Endothelial cell of umbilical vein (primary cell): ENCODE measurements around the gene BACE1-AS. TPM values are rescaled to one million over a fixed set of nuclear protein-coding genes. Genes with fewer than 3 reads are reported as not detected.

Source experiments
- BruUV-seq: library from RNA; stranded (reverse); fragments of 400-500 nt; replicated peaks from 2 replicates; lab custom pipeline; 2021; lab: Mats Ljungman, UMichigan
- CTCF ChIA-PET: fragments of 300-600, 350-600 bp; sonication (Branson Sonifier 250); formaldehyde crosslinking; loops from one replicate; lab custom pipeline; 2021; ENCODE audit warnings: antibody characterized with exemption, inconsistent platforms; lab: Charles Lee
- POLR2A ChIA-PET: fragments of 300-600, 350-600 bp; sonication (Branson Sonifier 250); formaldehyde crosslinking; loops from one replicate; lab custom pipeline; 2021; ENCODE audit warnings: antibody characterized with exemption, inconsistent platforms; lab: Charles Lee
- DNase-seq: peaks from one replicate; pipeline ENCODE4 v3.0.0-alpha.2; 2011; ENCODE audit warnings: low read depth, low spot score
- FAIRE-seq: peaks from 2 replicates; lab custom pipeline; 2011; peaks lifted over from hg19 to GRCh38; lab: Jason Lieb, UNC
- H2AFZ ChIP-seq: 2 replicates; pipeline ENCODE4 v1.6.0; 2012; ENCODE audit warnings: low read depth, low read length, control low read depth, inconsistent platforms
- H3K27ac ChIP-seq: 2 replicates; pipeline ENCODE4 v1.5.1; 2011; ENCODE audit warnings: low read depth, mild to moderate bottlenecking, control low read depth, low read length, moderate library complexity; ENCODE audit not compliant: insufficient read depth
- H3K27me3 ChIP-seq, 2 experiments: 2 replicates each; pipeline versions ENCODE4 v1.6.0 to v1.6.1; 2011; ENCODE audit warnings: low read length in 2 of 2, mixed read lengths in 1 of 2; ENCODE audit not compliant: control insufficient read depth in 2 of 2, insufficient read depth in 2 of 2
- H3K36me3 ChIP-seq, 2 experiments: 2 replicates in 1 of 2; 3 replicates in 1 of 2; pipeline ENCODE4 v1.5.1; 2011; ENCODE audit warnings: low read length in 2 of 2, mild to moderate bottlenecking in 1 of 2, moderate library complexity in 1 of 2; ENCODE audit not compliant: control insufficient read depth in 2 of 2, insufficient read depth in 2 of 2; ENCODE audit errors: extremely low read depth in 1 of 2
- H3K4me1 ChIP-seq: 3 replicates; pipeline ENCODE4 v1.5.1; 2011; ENCODE audit warnings: mild to moderate bottlenecking, low read length; ENCODE audit not compliant: control insufficient read depth, insufficient read depth; ENCODE audit errors: extremely low read depth
- H3K4me2 ChIP-seq: 2 replicates; pipeline ENCODE4 v1.6.1; 2011; ENCODE audit warnings: low read length, control low read depth, mixed read lengths; ENCODE audit not compliant: insufficient read depth
- H3K4me3 ChIP-seq, 3 experiments: fragments of 200-600 bp in 1 of 3; sonication (generic), shearing (Covaris generic) in 1 of 3; replicated peaks in 1 of 3; 2 replicates each; pipeline ENCODE4 v1.5.1; 2011 to 2016; ENCODE audit warnings: control low read depth in 3 of 3, low read length in 3 of 3, mild to moderate bottlenecking in 2 of 3, inconsistent platforms in 1 of 3, low read depth in 1 of 3, moderate library complexity in 1 of 3; ENCODE audit not compliant: insufficient read depth in 1 of 3
- H3K79me2 ChIP-seq: 2 replicates; pipeline ENCODE4 v1.6.0; 2012; ENCODE audit warnings: low read length, inconsistent platforms; ENCODE audit not compliant: control insufficient read depth, insufficient read depth
- H3K9ac ChIP-seq: replicated peaks from 2 replicates; pipeline ENCODE3; 2011; ENCODE audit warnings: low read length, control low read depth; ENCODE audit not compliant: insufficient read depth; ENCODE audit errors: extremely low read depth
- H3K9me1 ChIP-seq: replicated peaks from 3 replicates; pipeline ENCODE4 v1.6.0; 2011; ENCODE audit warnings: mild to moderate bottlenecking, low read length; ENCODE audit not compliant: control insufficient read depth, insufficient read depth; ENCODE audit errors: extremely low read depth
- H3K9me3 ChIP-seq: replicated peaks from 2 replicates; pipeline ENCODE4 v1.5.1; 2012; ENCODE audit warnings: low read length, inconsistent platforms; ENCODE audit not compliant: control insufficient read depth, insufficient read depth
- H4K20me1 ChIP-seq: replicated peaks from 2 replicates; pipeline ENCODE3; 2011; ENCODE audit warnings: mild to moderate bottlenecking, low read length; ENCODE audit not compliant: control insufficient read depth, insufficient read depth; ENCODE audit errors: extremely low read depth
- CTCF ChIP-seq, 2 donors: IDR thresholded peaks; 1 replicate in 1 of 2; 2 replicates in 1 of 2; pipeline ENCODE4 v1.5.1; 2011; ENCODE audit warnings: low read length in 2 of 2, mild to moderate bottlenecking in 2 of 2, moderate library complexity in 2 of 2, control low read depth in 1 of 2, inconsistent platforms in 1 of 2, low read depth in 1 of 2; ENCODE audit not compliant: insufficient read depth in 1 of 2; ENCODE audit errors: extremely low read depth in 1 of 2
- EZH2 ChIP-seq: IDR thresholded peaks from 2 replicates; pipeline ENCODE4 v1.6.1; 2012; ENCODE audit warnings: borderline replicate concordance, low read depth, mild to moderate bottlenecking, moderate library complexity, low read length, inconsistent platforms; ENCODE audit not compliant: severe bottlenecking
- FOS ChIP-seq: IDR thresholded peaks from 2 replicates; pipeline ENCODE4 v1.6.1; 2011; ENCODE audit warnings: mild to moderate bottlenecking, low read length, moderate library complexity, borderline replicate concordance; ENCODE audit not compliant: insufficient read depth
- GATA2 ChIP-seq: IDR thresholded peaks from 2 replicates; pipeline ENCODE4 v1.7.0; 2011; ENCODE audit warnings: low read depth, mild to moderate bottlenecking, moderate library complexity, mixed read lengths, low read length; ENCODE audit not compliant: insufficient read length, insufficient read depth
- JUN ChIP-seq: IDR thresholded peaks from 2 replicates; pipeline ENCODE4 v1.6.1; 2011; ENCODE audit warnings: borderline replicate concordance, low read depth; ENCODE audit not compliant: insufficient read length, insufficient read depth
- MAX ChIP-seq: IDR thresholded peaks from 2 replicates; pipeline ENCODE4 v1.6.1; 2011; ENCODE audit not compliant: insufficient read depth, insufficient read length
- MYC ChIP-seq: IDR thresholded peaks from one replicate; pipeline ENCODE4 v1.6.1; 2011; ENCODE audit warnings: mild to moderate bottlenecking, low read depth, low read length
- POLR2A ChIP-seq: IDR thresholded peaks from 2 replicates; pipeline ENCODE4 v1.6.1; 2012; ENCODE audit warnings: low read depth, mild to moderate bottlenecking, control low read depth, low read length
- POLR2AphosphoS5 ChIP-seq: IDR thresholded peaks from 2 replicates; pipeline ENCODE4 v1.6.1; 2012; ENCODE audit warnings: low read depth, mild to moderate bottlenecking, control low read depth, low read length, moderate library complexity; ENCODE audit not compliant: insufficient read depth
- dilution Hi-C: fragments of 300-500 bp; cut with MboI; formaldehyde crosslinking; loops from one replicate; pipeline ENCODE4 v1.15.0; 2019; ENCODE audit warnings: low sequenced_read_pairs; ENCODE audit not compliant: extremely low pct_ligation_motif_present
- intact Hi-C: fragments of 100-400 bp; cut with micrococcal nuclease; formaldehyde crosslinking; loops from one replicate; pipeline ENCODE4 v1.10.0; 2022
- polyA plus RNA-seq, 4 experiments: library from polyadenylated mRNA; depleted of rRNA in 3 of 4; stranded (reverse) in 3 of 4; unstranded in 1 of 4; fragments of >200 nt; gene quantifications; 2 replicates each; pipeline versions ENCODE4 v1.2.1 to v1.2.3, GENCODE V29; 2011 to 2012; ENCODE audit warnings: missing spikeins in 1 of 4
- total RNA-seq: library from RNA; stranded (reverse); gene quantifications from 2 replicates; pipeline ENCODE4 v1.2.3, GENCODE V29; 2021

The BACE1-AS gene
- total and polyA plus RNA-seq, 2 donors (not counting 3 experiments of a cell fraction or from before 2014, with no cell fraction given) = 7.6 to 8.1 TPM

- Histone ChIP-seq H3K9ac (no peak overlapping the region), H3K36me3 (no peaks in the 10 kb centered on the region), H4K20me1 (no peaks in the 10 kb centered on the region), H3K4me3 (no peak overlapping the region), H3K9me1 (no peaks in the 10 kb centered on the region), H3K27me3 (no peaks in the 10 kb centered on the region), H3K9me3 (no peaks in the 10 kb centered on the region), H2AFZ (no peak overlapping the region), H3K27ac (no peak overlapping the region), H3K4me2 (no peak overlapping the region), H3K4me1 (no peaks in the 10 kb centered on the region), H3K79me2 (no peaks in the 10 kb centered on the region)
- DNase-seq = no peak
- no TSS peak for BruUV-seq
- ChIA-PET POLR2A (no interaction called here), CTCF (no interaction called here)
- FAIRE-seq = no peak
- TF ChIP-seq EZH2 = no peak
- TF ChIP-seq FOS = no peak
- TF ChIP-seq POLR2AphosphoS5 = no peak
- no peak for TF ChIP-seq POLR2A
- TF ChIP-seq CTCF (IDR thresholded peaks at IDR 0.05; ENCODE audit: extremely low read depth in 1 of 2, insufficient read depth in 1 of 2, low read depth in 1 of 2, low read length in 2 of 2) = no peak
- no peak for TF ChIP-seq GATA2
- no peak for TF ChIP-seq MYC
- dilution Hi-C loops (no loop called here), intact Hi-C loops (no loop called here)
Measured at GRCh38 chr11:117300283-117300663, 9.1 kb downstream of the BACE1-AS start.

- dilution Hi-C loops (no loop called here), intact Hi-C loops (no loop called here)
- DNase-seq (no peak), FAIRE-seq (no peak)
- ChIA-PET CTCF (no interaction called here), POLR2A (no interaction called here)
- no peaks in the 10 kb centered on the region for H3K9me3 ChIP-seq
- H3K36me3 ChIP-seq = no peaks in the 10 kb centered on the region
- H4K20me1 ChIP-seq = no peaks in the 10 kb centered on the region
- TF ChIP-seq GATA2 (no peak), POLR2AphosphoS5 (no peak), CTCF (IDR thresholded peaks at IDR 0.05; ENCODE audit: extremely low read depth in 1 of 2, insufficient read depth in 1 of 2, low read depth in 1 of 2, low read length in 2 of 2) (no peak), MAX (no peak), POLR2A (no peak), EZH2 (no peak), JUN (no peak), MYC (no peak), FOS (no peak)
- BruUV-seq = no TSS peak
- no peaks in the 10 kb centered on the region for H3K27me3 ChIP-seq
- no peak overlapping the region for H3K9ac ChIP-seq
- no peak overlapping the region for H2AFZ ChIP-seq
- H3K79me2 ChIP-seq = no peaks in the 10 kb centered on the region
- no peak overlapping the region for H3K27ac ChIP-seq
- no peak overlapping the region for H3K4me2 ChIP-seq
- H3K9me1 ChIP-seq = no peaks in the 10 kb centered on the region
- H3K4me3 ChIP-seq = no peak overlapping the region
- H3K4me1 ChIP-seq = no peaks in the 10 kb centered on the region
Measured at GRCh38 chr11:117300773-117301172, 9.6 kb downstream of the BACE1-AS start.
